Measurements from ENCODE around the gene BABAM1. TPM values are rescaled to one million over a fixed set of nuclear protein-coding genes. Genes with fewer than 3 reads are reported as not detected.

BABAM1 gene
- polyA plus RNA-seq, 1 donor (not counting 4 experiments of a cell fraction or from before 2014, with no cell fraction given): 92.8 TPM

DNA sequence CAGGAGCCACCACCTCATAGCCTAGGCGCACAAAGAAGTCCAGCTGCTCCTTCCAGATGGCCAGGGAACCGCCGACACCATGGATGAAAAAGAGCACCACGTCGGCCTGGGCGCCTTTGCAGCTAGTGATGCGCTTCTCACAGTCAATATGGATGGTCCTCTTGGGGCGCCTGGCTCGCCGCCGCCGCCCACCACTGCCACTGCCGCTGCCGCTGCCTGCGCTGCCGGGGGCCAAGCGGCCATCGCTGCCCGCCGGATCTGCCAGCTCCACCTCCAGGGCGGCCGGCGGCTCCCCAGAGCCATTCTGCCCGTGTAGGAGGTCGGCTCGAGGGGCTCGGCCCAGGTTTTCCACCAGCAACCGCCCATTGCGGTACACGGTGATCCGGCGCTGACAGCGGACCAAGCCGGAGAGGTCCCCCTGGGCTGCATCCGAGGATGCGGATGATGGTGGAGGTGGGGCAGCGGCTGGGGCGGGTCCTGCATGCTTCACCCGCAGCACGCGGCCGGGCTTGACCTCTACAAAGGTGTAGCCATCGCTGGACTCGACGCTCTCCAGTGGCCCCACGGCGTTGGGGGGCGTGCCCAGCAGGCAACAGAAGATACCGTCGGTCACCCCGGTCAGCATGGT is 33.9 kb downstream of the BABAM1 start:
- FAIRE-seq: no peak
- Histone ChIP-seq H2AFZ (ENCODE audit: control insufficient read depth, low read length) (no peak overlapping the region), H3K27ac (ENCODE audit: control insufficient read depth, insufficient read depth, low read length) (no peak overlapping the region), H3K4me1 (ENCODE audit: control insufficient read depth, extremely low read depth, insufficient read depth, low read length) (peaks cover 37% of the 10 kb centered on the region), H4K20me1 (ENCODE audit: control insufficient read depth, extremely low read depth, insufficient read depth, low read length) (peaks cover 3% of the 10 kb centered on the region), H3K9ac (ENCODE audit: control insufficient read depth, extremely low read depth, insufficient read depth, low read length) (no peak overlapping the region), H3K4me3 (ENCODE audit: control insufficient read depth in 2 of 3, extremely low read depth in 1 of 3, insufficient read depth in 2 of 3, low read depth in 1 of 3, low read length in 3 of 3) (no peak overlapping the region), H3K4me2 (ENCODE audit: control insufficient read depth, extremely low read depth, insufficient read depth, low read depth, low read length) (no peak overlapping the region), H3K79me2 (ENCODE audit: control insufficient read depth, insufficient read depth, low read length) (peaks cover 9% of the 10 kb centered on the region), H3K9me1 (ENCODE audit: control insufficient read depth, extremely low read depth, insufficient read depth, low read length) (peaks cover 3% of the 10 kb centered on the region), H3K36me3 (ENCODE audit: control insufficient read depth in 2 of 2, extremely low read depth in 1 of 2, insufficient read depth in 2 of 2, low read length in 2 of 2) (peaks cover 0 to 5% of the 10 kb centered on the region in 2 experiments), H3K27me3 (ENCODE audit: control insufficient read depth, extremely low read depth, insufficient read depth, low read length) (no peaks in the 10 kb centered on the region), H3K9me3 (ENCODE audit: control insufficient read depth, low read depth, low read length) (no peaks in the 10 kb centered on the region)
- DNase-seq (ENCODE audit: low read depth, low spot score): no peak
- dilution Hi-C loops (cut with MboI; ENCODE audit: extremely low pct_ligation_motif_present, low sequenced_read_pairs): no loop called here
- TF ChIP-seq EZH2 (IDR thresholded peaks at IDR 0.05; ENCODE audit: low read length) (no peak), CTCF (optimal IDR thresholded peaks at IDR 0.05 in 1 of 3, IDR thresholded peaks at IDR 0.05 in 1 of 3, conservative IDR thresholded peaks at IDR 0.05 in 1 of 3; ENCODE audit: extremely low read depth in 1 of 3, insufficient read depth in 2 of 3, low read length in 3 of 3) (no peak)

DNA sequence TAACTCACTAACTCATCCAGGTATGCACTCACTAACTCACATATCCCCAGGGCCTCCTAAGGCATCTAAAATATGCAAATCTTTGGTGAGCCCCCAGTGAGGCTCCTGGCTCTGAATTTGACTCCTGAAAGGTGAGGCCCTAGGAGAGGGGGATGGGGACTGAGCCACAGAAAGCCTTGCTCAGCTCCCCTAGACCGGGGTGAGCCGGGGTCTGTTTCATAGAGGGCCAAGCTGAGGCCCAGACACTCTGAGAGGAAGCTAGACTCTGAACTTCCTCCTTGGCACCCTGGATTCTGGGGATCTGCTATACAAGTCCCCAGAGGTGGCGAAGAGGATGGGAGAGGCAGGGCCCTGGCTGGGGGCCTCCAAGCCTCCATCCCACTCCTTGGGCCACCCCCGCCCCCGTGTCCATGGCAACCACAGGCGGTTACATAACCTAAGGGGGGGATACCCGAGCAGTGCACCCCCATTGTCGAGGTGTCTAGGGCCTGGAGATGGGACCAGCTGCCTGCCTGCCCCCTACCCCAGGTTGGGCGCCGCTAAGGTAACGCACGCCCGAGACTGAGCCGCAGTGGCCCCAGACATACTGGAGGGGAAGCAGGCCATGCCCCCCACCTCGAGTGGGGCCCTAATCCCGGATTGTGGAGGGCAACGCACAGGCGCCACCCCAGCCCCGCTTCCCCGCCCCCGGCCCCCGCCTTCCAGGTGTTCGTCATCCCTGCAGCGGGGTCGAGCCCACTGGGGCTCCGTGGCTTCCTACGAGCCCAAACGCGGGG is 35.3 kb downstream of the BABAM1 start:
- Histone ChIP-seq H3K27me3 (ENCODE audit: control insufficient read depth, extremely low read depth, insufficient read depth, low read length) (no peaks in the 10 kb centered on the region), H2AFZ (ENCODE audit: control insufficient read depth, low read length) (peak overlapping the region; percentile 33), H3K79me2 (ENCODE audit: control insufficient read depth, insufficient read depth, low read length) (peaks cover 14% of the 10 kb centered on the region), H3K9me1 (ENCODE audit: control insufficient read depth, extremely low read depth, insufficient read depth, low read length) (peaks cover 3% of the 10 kb centered on the region), H3K9ac (ENCODE audit: control insufficient read depth, extremely low read depth, insufficient read depth, low read length) (peak overlapping the region; percentile 69), H3K4me2 (ENCODE audit: control insufficient read depth, extremely low read depth, insufficient read depth, low read depth, low read length) (peak overlapping the region; percentile 87), H3K36me3 (ENCODE audit: control insufficient read depth in 2 of 2, extremely low read depth in 1 of 2, insufficient read depth in 2 of 2, low read length in 2 of 2) (peaks cover 0 to 5% of the 10 kb centered on the region in 2 experiments), H4K20me1 (ENCODE audit: control insufficient read depth, extremely low read depth, insufficient read depth, low read length) (no peaks in the 10 kb centered on the region), H3K4me1 (ENCODE audit: control insufficient read depth, extremely low read depth, insufficient read depth, low read length) (peaks cover 32% of the 10 kb centered on the region), H3K9me3 (ENCODE audit: control insufficient read depth, low read depth, low read length) (no peaks in the 10 kb centered on the region), H3K4me3 (ENCODE audit: control insufficient read depth in 2 of 3, extremely low read depth in 1 of 3, insufficient read depth in 2 of 3, low read depth in 1 of 3, low read length in 3 of 3) (peak overlapping the region; percentile 55 to 87 (median 64)), H3K27ac (ENCODE audit: control insufficient read depth, insufficient read depth, low read length) (peak overlapping the region; percentile 36)
- DNase-seq (ENCODE audit: low read depth, low spot score): no peak
- no peak for FAIRE-seq
- TF ChIP-seq CTCF (optimal IDR thresholded peaks at IDR 0.05 in 1 of 3, IDR thresholded peaks at IDR 0.05 in 1 of 3, conservative IDR thresholded peaks at IDR 0.05 in 1 of 3; ENCODE audit: extremely low read depth in 1 of 3, insufficient read depth in 2 of 3, low read length in 3 of 3) (no peak), EZH2 (IDR thresholded peaks at IDR 0.05; ENCODE audit: low read length) (no peak)
- dilution Hi-C loops (cut with MboI; ENCODE audit: extremely low pct_ligation_motif_present, low sequenced_read_pairs): no loop called here

Data from keratinocyte (primary cell).